HEK293 (cell line): ENCODE results near the gene BBS9.

Experiments
- CTCF ChIA-PET: fragments of 350-600 bp; formaldehyde crosslinking; extraction: SDS; loops from one replicate; lab custom pipeline; 2021; ENCODE audit warnings: antibody characterized with exemption; lab: Yijun Ruan, JAX
- POLR2A ChIA-PET: fragments of 300-600 bp; formaldehyde crosslinking; extraction: SDS; loops from one replicate; lab custom pipeline; 2020; ENCODE audit warnings: antibody characterized with exemption, inconsistent platforms; lab: Yijun Ruan, JAX
- H3K27ac ChIP-seq: fragments of 200-500 bp; sonication (Bioruptor generic); 2 replicates; pipeline ENCODE4 v1.5.1; 2014; ENCODE audit warnings: low read depth, low read length, control low read depth, inconsistent platforms; ENCODE audit errors: extremely low read depth
- H3K36me3 ChIP-seq, 2 experiments: fragments of 200-500 bp in 1 of 2; sonication (Bioruptor generic) in 1 of 2; 1 replicate in 1 of 2; 2 replicates in 1 of 2; pipeline ENCODE4 v1.5.1; 2014 to 2017; ENCODE audit warnings: inconsistent platforms in 2 of 2, low read length in 2 of 2; ENCODE audit not compliant: control insufficient read depth in 2 of 2, insufficient read depth in 1 of 2
- H3K4me1 ChIP-seq: fragments of 200-500 bp; sonication (Bioruptor generic); 2 replicates; pipeline ENCODE4 v1.5.1; 2014; ENCODE audit warnings: mild to moderate bottlenecking, low read length, inconsistent platforms; ENCODE audit not compliant: control insufficient read depth, insufficient read depth
- H3K4me3 ChIP-seq: 2 replicates; pipeline ENCODE4 v1.5.1; 2011; ENCODE audit warnings: low read depth, mild to moderate bottlenecking, control low read depth, low read length, moderate library complexity
- H3K9me3 ChIP-seq: fragments of 200-500 bp; sonication (Bioruptor generic); 2 replicates; pipeline ENCODE4 v1.5.1; 2014; ENCODE audit warnings: low read depth, low read length, inconsistent platforms; ENCODE audit not compliant: control insufficient read depth, insufficient read depth
- EGR2 ChIP-seq: fragments of 450-650 bp; formaldehyde crosslinking; IDR thresholded peaks from 2 replicates; pipeline ENCODE4 v1.5.1; 2016; ENCODE audit warnings: low read depth, missing biosample characterization, missing genetic modification characterization
- IKZF3 ChIP-seq: fragments of 450-650 bp; IDR thresholded peaks from 2 replicates; pipeline ENCODE4 v1.5.0; 2018; ENCODE audit warnings: missing biosample characterization, mild to moderate bottlenecking, missing genetic modification characterization, moderate library complexity
- MZF1 ChIP-seq: fragments of 450-650 bp; formaldehyde crosslinking; IDR thresholded peaks from 2 replicates; pipeline ENCODE4 v1.5.1; 2017; ENCODE audit warnings: missing biosample characterization, missing genetic modification characterization, borderline replicate concordance
- PRDM10 ChIP-seq: fragments of 450-650 bp; formaldehyde crosslinking; IDR thresholded peaks from 2 replicates; pipeline ENCODE4 v1.5.1; 2016; ENCODE audit warnings: missing biosample characterization, missing genetic modification characterization
- TCF7L2 ChIP-seq: IDR thresholded peaks from 2 replicates; pipeline ENCODE4 v1.6.1; 2011; ENCODE audit warnings: low read depth, mild to moderate bottlenecking, inconsistent platforms, low read length, moderate library complexity, borderline replicate concordance
- TRIM28 ChIP-seq: IDR thresholded peaks from 2 replicates; pipeline ENCODE4 v1.6.1; 2011; ENCODE audit warnings: low read length, control low read depth, borderline replicate concordance
- ZBTB21 ChIP-seq: fragments of 450-650 bp; formaldehyde crosslinking; IDR thresholded peaks from 2 replicates; pipeline ENCODE4 v1.5.1; 2017; ENCODE audit warnings: missing biosample characterization, missing genetic modification characterization
- ZFP3 ChIP-seq: fragments of 450-650 bp; formaldehyde crosslinking; IDR thresholded peaks from 2 replicates; pipeline ENCODE4 v1.5.1; 2016; ENCODE audit warnings: low read depth, missing biosample characterization, missing genetic modification characterization
- ZFP69B ChIP-seq: fragments of 450-650 bp; formaldehyde crosslinking; IDR thresholded peaks from 2 replicates; pipeline ENCODE4 v1.5.1; 2016; ENCODE audit warnings: missing biosample characterization, missing genetic modification characterization
- ZNF112 ChIP-seq: fragments of 450-650 bp; formaldehyde crosslinking; IDR thresholded peaks from 2 replicates; pipeline ENCODE4 v1.5.0; 2017; ENCODE audit warnings: missing biosample characterization, missing genetic modification characterization
- ZNF133 ChIP-seq: fragments of 450-650 bp; formaldehyde crosslinking; IDR thresholded peaks from 2 replicates; pipeline ENCODE4 v1.5.1; 2016; ENCODE audit warnings: missing biosample characterization, missing genetic modification characterization
- ZNF138 ChIP-seq: fragments of 450-650 bp; formaldehyde crosslinking; IDR thresholded peaks from 2 replicates; pipeline ENCODE4 v1.5.1; 2016; ENCODE audit warnings: missing biosample characterization, missing genetic modification characterization, borderline replicate concordance
- ZNF157 ChIP-seq: fragments of 450-650 bp; formaldehyde crosslinking; IDR thresholded peaks from 2 replicates; pipeline ENCODE4 v1.5.1; 2016; ENCODE audit warnings: missing biosample characterization, missing genetic modification characterization
- ZNF169 ChIP-seq: fragments of 450-650 bp; formaldehyde crosslinking; IDR thresholded peaks from 2 replicates; pipeline ENCODE4 v1.5.1; 2016; ENCODE audit warnings: missing biosample characterization, missing genetic modification characterization
- ZNF211 ChIP-seq: fragments of 450-650 bp; formaldehyde crosslinking; IDR thresholded peaks from 2 replicates; pipeline ENCODE4 v1.5.1; 2016; ENCODE audit warnings: low read depth, missing biosample characterization, missing genetic modification characterization
- ZNF223 ChIP-seq: fragments of 450-650 bp; formaldehyde crosslinking; IDR thresholded peaks from 2 replicates; pipeline ENCODE4 v1.5.1; 2016; ENCODE audit warnings: missing biosample characterization, missing genetic modification characterization
- ZNF280D ChIP-seq: fragments of 450-650 bp; formaldehyde crosslinking; IDR thresholded peaks from 2 replicates; pipeline ENCODE4 v1.5.1; 2016; ENCODE audit warnings: missing biosample characterization, missing genetic modification characterization
- ZNF404 ChIP-seq: fragments of 450-650 bp; formaldehyde crosslinking; IDR thresholded peaks from 2 replicates; pipeline ENCODE4 v1.5.1; 2017; ENCODE audit warnings: missing biosample characterization, missing genetic modification characterization
- ZNF48 ChIP-seq: fragments of 450-650 bp; formaldehyde crosslinking; IDR thresholded peaks from 2 replicates; pipeline ENCODE4 v1.5.1; 2016; ENCODE audit warnings: missing biosample characterization, missing genetic modification characterization
- ZNF558 ChIP-seq: fragments of 450-650 bp; formaldehyde crosslinking; IDR thresholded peaks from 2 replicates; pipeline ENCODE4 v1.5.1; 2016; ENCODE audit warnings: missing biosample characterization, missing genetic modification characterization
- ZNF580 ChIP-seq: fragments of 450-650 bp; formaldehyde crosslinking; IDR thresholded peaks from 2 replicates; pipeline ENCODE4 v1.5.1; 2016; ENCODE audit warnings: missing biosample characterization, missing genetic modification characterization
- ZNF610 ChIP-seq: fragments of 450-650 bp; formaldehyde crosslinking; IDR thresholded peaks from 2 replicates; pipeline ENCODE4 v1.5.1; 2016; ENCODE audit warnings: missing biosample characterization, missing genetic modification characterization, borderline replicate concordance
- ZNF660 ChIP-seq: fragments of 450-650 bp; IDR thresholded peaks from 2 replicates; pipeline ENCODE4 v1.5.1; 2018; ENCODE audit warnings: missing biosample characterization, mild to moderate bottlenecking, missing genetic modification characterization
- ZXDB ChIP-seq: fragments of 450-650 bp; formaldehyde crosslinking; IDR thresholded peaks from 2 replicates; pipeline ENCODE4 v1.5.1; 2016; ENCODE audit warnings: missing biosample characterization, missing genetic modification characterization
- TF ChIP-seq, protein P1 (sequence below): fragments of 450-650 bp; formaldehyde crosslinking; IDR thresholded peaks from 2 replicates; pipeline ENCODE4 v1.5.1; 2016; ENCODE audit warnings: missing biosample characterization, missing genetic modification characterization

Gene BBS9

DNA sequence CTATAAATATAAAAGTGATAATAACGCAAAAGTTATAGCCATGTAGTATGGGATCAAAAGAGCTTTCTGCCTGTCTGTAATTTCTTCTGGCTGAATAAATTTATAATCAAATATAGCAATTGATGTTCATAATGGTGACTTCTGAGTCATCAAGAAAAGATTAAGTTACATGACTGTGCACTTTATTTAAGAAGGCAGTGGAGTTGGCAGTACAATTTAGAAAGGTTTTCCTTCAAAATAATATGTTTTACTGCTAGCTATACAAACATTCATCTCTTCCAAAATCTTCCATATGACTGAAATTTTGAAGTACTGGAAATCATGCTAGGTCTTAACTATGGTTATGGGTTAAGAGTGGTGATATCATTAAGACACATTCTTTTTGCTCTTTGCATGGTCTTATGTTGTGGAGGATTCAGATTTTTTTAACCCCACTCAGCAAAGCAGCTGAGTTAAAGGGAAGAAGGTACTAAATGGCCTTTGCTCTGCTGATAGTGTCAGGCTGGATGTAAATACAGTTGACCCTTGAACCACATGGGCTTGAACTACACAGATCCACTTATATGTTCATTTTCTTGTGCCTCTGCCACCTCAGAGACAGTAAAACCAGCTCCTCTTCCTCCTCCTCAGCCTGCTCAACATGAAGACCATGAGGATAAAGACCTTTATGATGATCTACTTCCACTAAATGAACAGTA lies 323.6 kb downstream of the BBS9 start (continued):
- TF ChIP-seq PRDM10 (tag by site-specific recombination) (no peak), ZBTB21 (tag by site-specific recombination) (no peak), ZNF133 (no peak), ZNF660 (tag by site-specific recombination) (no peak), ZNF404 (tag by site-specific recombination) (no peak), MZF1 (tag by site-specific recombination) (no peak), TCF7L2 (no peak)
- TF ChIP-seq, protein P1, sequence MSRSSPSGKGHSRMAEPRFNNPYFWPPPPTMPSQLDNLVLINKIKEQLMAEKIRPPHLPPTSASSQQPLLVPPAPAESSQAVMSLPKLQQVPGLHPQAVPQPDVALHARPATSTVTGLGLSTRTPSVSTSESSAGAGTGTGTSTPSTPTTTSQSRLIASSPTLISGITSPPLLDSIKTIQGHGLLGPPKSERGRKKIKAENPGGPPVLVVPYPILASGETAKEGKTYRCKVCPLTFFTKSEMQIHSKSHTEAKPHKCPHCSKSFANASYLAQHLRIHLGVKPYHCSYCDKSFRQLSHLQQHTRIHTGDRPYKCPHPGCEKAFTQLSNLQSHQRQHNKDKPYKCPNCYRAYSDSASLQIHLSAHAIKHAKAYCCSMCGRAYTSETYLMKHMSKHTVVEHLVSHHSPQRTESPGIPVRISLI (tag by site-specific recombination), result no peak
- TF ChIP-seq, all 188 proteins: peak for 0

DNA sequence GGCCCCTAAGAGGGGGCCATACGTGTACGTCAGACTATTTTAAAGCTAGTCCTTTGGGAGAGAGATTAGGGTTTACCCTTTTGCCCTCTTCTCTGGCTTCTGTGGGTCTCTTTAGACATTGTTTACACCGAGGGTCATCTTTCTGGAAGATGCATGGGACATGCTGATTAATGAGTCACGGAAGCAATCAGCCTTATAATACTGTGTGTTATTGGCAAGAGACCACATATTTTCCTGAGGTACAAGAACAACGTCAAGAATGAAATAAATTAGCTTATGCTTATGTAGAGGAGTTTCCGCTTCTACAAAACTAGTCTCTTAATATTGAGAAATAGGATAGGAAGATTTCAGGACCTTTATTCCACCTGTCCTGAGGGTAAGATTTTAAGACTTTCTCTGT lies 327.7 kb downstream of the BBS9 start:
- CTCF ChIA-PET, result interaction anchor here (0.5 to 1.0 kb wide), 4 partner anchors 33 to 1713 kb away, joined by 3 to 4 read pairs (median 3); no protein-coding TSS in a partner anchor

More for the DNA sequence above, 327.7 kb downstream of the BBS9 start:
- H3K27ac ChIP-seq, result no peak overlapping the region
- no peaks in the 10 kb centered on the region for H3K9me3 ChIP-seq
- H3K4me3 ChIP-seq, result no peak overlapping the region
- POLR2A ChIA-PET, result no interaction called here
- H3K4me1 ChIP-seq, result no peaks in the 10 kb centered on the region
- TF ChIP-seq EGR2 (tag by site-specific recombination) (no peak), ZXDB (tag by site-specific recombination) (no peak), ZFP69B (no peak), ZNF280D (no peak), ZNF138 (no peak), ZNF169 (no peak), TRIM28 (no peak), ZNF112 (no peak), ZNF580 (no peak), ZFP3 (tag by site-specific recombination) (no peak), ZNF558 (tag by site-specific recombination) (no peak), ZNF48 (tag by site-specific recombination) (no peak), ZNF610 (tag by site-specific recombination) (no peak), ZNF223 (tag by site-specific recombination) (no peak), ZNF157 (tag by site-specific recombination) (no peak), IKZF3 (tag by site-specific recombination) (no peak), ZNF211 (tag by site-specific recombination) (no peak)
- no peaks in the 10 kb centered on the region for H3K36me3 ChIP-seq
